Fibroblast of pulmonary artery (primary cell): ENCODE results near the gene KDM4C.

Experiments used
- DNase-seq: peaks from one replicate; pipeline ENCODE4 v3.0.0-alpha.2; 2010; ENCODE audit warnings: low read depth
- H3K4me3 ChIP-seq: replicated peaks from 2 replicates; pipeline ENCODE4 v1.5.1; 2011; ENCODE audit warnings: low read depth, mild to moderate bottlenecking, control low read depth, low read length, moderate library complexity
- TF ChIP-seq, protein P1 (sequence below): IDR thresholded peaks from 2 replicates; pipeline ENCODE4 v1.5.1; 2011; ENCODE audit warnings: mild to moderate bottlenecking, control low read depth, low read length, inconsistent platforms; ENCODE audit errors: missing control alignments

KDM4C gene

GRCh38 chr9:7051711-7052110 is 293.9 kb downstream of the KDM4C start:
- TF ChIP-seq, protein P1, sequence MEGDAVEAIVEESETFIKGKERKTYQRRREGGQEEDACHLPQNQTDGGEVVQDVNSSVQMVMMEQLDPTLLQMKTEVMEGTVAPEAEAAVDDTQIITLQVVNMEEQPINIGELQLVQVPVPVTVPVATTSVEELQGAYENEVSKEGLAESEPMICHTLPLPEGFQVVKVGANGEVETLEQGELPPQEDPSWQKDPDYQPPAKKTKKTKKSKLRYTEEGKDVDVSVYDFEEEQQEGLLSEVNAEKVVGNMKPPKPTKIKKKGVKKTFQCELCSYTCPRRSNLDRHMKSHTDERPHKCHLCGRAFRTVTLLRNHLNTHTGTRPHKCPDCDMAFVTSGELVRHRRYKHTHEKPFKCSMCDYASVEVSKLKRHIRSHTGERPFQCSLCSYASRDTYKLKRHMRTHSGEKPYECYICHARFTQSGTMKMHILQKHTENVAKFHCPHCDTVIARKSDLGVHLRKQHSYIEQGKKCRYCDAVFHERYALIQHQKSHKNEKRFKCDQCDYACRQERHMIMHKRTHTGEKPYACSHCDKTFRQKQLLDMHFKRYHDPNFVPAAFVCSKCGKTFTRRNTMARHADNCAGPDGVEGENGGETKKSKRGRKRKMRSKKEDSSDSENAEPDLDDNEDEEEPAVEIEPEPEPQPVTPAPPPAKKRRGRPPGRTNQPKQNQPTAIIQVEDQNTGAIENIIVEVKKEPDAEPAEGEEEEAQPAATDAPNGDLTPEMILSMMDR: no peak
- DNase-seq: no peak
- H3K4me3 ChIP-seq: no peak overlapping the region

DNA sequence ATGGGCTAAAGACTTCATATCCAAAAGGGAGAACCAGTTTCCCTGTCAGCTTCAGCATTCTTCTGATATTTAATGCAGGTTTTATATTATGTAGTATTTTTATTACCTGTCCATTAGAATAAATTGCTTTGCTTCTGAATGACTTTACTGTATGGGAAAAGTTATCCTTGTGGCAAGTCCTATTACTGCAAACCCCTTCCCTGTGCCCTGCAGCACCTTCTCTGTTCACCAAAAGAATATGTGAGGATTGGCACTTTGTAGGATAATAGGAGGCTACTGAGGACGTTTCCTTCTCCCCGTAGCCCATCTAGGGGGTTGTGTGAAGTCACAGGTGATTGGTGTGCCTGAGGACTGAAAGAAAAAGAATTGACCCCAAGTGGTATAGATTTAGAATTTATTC is 296.1 kb downstream of the KDM4C start:
- no peak overlapping the region for H3K4me3 ChIP-seq
- no peak for DNase-seq
- TF ChIP-seq, protein P1: no peak

- no peak overlapping the region for H3K4me3 ChIP-seq
- TF ChIP-seq, protein P1: no peak
- peak; percentile 5 for DNase-seq
Observed at GRCh38 chr9:7055171-7055903, 297.6 kb downstream of the KDM4C start.

- TF ChIP-seq, protein P1: no peak
- H3K4me3 ChIP-seq: no peak overlapping the region
- DNase-seq: no peak
Observed at GRCh38 chr9:7056254-7056653, 298.5 kb downstream of the KDM4C start.

DNA sequence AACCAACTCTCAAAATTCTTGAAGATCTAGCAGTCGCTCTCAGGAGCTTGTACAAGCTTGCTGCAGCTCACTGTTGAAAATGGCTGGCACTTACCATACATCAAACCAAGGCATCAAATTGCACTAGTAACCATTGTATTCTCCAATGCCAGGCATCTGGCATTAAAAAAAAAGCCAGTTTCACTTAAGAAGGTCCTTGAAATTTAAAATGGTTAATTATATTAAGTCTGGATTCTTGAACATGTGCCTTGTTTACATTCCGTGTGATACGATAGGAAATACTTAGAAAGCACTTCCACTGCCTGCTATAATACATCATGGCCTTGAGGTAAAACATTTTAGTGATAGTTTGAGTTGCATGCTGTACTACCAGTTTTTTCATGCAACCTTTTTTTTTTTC is 300.7 kb downstream of the KDM4C start:
- no peak for DNase-seq
- TF ChIP-seq, protein P1: no peak
- no peak overlapping the region for H3K4me3 ChIP-seq

- H3K4me3 ChIP-seq: no peak overlapping the region
- TF ChIP-seq, protein P1: no peak
- no peak for DNase-seq
Observed at GRCh38 chr9:7067169-7067568, 309.4 kb downstream of the KDM4C start.

GRCh38 chr9:7071916-7072315 is 314.1 kb downstream of the KDM4C start:
- no peak for DNase-seq
- TF ChIP-seq, protein P1: no peak
- no peak overlapping the region for H3K4me3 ChIP-seq
